Stromal cell of bone marrow (primary cell): Measurements from ENCODE around the gene ZNHIT2.

Experiments used
- DNase-seq: peaks from one replicate; pipeline ENCODE4 v3.0.0-alpha.2; 2012; ENCODE audit warnings: low read depth

ZNHIT2 gene

DNA sequence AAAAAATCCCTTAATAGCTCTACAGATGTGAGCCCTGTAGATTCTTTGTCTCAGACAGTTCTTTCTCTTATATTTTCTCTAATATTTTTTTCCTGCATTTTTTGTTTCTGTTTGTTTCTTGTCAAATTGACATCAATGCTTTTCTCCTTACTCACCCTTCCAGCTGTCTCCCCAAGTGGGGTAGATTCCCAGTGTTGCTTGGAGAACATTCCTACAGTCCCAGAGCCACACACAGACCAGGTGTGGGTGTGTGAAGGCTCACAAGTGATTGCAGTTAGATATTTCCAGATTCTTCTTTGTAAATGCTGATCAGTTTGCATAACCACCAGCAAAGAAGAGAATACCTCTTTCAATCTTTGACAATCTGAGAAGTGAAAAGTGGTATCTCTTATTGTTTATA is 14.0 kb downstream of the ZNHIT2 start:
- no peak for DNase-seq

DNA sequence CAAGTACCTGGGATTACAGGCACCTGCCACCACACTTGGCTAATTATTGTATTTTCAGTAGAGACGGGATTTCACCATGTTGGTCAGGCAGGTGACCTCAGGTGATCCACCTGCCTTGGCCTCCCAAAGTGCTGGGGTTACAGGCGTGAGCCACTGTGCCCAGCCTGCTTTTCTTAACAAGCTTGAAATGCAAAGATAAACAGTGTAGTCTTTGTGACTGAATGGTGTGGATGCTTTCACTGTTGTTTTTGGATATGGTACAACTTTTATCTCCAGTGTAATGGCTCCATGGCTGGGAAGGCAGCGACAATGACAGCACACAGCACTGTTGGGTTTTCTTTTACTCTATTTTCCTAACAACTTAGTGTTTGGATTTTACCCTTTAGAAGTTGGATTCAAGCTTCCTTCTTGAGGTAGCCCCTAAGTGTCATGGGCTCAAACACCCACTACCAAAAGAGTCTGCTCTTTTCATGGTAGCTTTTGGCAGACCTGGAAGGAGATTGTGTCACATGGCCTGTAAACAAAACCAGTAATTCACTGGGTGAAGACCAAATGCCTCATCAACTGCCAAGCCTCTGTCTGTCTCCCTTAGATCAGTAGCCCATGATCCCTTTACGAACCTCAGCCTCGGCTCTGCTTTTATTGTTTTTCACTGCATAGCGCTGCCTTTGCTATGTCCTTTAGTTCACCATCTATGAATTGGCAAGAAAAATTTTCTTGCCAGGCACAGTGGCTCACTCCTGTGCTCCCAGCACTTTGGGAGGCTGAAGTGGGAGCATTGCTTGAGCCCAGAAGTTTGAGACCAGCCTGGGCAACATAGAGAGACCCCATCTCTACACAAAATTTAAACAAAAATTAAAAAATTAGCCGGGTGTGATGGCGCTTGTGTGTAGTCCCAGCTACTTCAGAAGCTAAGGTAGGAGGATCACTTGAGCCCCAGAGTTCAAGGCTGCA is 15.1 kb downstream of the ZNHIT2 start:
- DNase-seq: no peak

DNA sequence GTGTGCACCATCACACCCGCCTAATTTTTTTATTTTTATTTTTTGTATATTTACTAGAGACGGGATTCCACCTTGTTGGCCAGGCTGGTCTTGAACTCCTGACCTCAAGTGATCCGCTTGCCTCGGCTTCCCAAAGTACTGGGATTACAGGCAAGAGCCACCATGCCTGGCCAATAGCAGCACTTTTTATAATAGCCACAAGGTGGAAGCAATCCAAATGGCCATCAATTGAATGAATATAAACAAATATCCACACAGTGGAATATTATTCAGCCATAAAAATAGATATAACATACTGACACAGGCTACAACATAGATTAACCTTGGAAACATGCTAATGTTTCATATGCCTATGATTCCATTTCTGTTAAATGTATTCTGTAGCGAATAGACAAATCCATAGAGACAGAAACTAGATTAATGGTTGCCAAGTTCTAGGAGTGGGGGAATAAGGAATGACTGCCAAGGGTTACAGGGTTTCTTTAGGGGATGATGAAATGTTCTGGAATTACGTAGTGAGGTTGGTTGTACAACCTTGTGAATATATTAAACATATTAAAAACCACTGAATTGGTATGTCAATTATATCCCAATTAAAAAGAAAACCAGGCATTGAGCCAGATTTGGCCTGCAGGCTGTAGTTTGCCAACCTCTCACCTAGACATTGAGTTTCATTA is 16.7 kb downstream of the ZNHIT2 start:
- DNase-seq: no peak

DNA sequence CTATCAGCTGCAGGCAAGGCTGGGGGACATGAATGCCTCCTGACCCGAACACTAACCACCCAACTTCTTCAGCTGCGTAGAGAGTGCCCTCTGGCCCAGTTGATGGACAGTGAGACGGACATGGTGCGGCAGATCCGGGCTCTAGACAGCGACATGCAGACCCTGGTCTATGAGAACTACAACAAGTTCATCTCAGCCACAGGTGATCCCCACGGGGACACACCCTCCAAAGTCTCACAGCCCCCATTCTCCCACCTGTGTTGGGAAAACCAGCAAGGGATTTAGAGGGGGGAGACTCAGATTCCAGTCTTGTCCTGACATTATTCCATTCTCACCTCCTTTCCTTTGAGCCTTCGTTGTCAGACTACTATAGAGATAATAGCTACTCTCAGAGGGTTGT is 20.6 kb downstream of the ZNHIT2 start:
- DNase-seq: no peak

DNA sequence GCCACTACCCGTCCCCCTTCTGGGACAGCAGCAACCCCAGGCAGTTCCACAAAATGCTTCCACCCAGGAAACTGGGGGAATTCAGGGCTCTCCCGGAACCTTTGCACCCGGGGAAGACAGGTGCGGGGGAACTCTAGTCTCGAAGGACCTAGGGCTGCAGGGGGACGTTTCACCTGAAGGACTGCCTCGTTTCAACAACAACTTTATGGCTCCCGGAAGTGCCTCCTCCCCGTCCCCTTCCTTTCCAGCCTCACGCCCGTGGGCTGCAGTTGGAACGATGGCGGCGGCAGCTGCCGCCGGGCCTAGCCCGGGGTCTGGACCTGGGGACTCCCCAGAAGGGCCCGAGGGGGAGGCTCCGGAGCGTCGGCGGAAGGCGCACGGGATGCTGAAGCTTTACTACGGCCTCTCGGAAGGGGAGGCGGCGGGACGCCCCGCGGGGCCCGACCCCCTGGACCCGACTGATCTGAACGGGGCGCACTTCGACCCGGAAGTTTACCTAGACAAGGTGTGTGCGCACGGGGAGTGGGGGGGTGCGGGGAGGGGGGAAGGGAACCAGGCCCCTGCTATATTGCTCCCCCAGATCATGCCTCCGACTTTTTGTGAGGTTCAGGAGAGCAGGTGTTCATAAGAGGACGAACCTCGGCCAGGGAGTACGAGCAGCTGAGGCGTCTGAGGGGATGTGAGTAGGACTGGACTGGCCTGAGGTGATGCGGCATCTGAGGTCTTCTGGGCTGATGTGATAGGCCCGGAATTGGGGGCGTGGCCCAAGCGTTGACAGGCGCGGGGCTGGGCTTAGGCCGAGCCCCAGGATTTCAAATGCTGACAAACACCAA is 21.3 kb downstream of the ZNHIT2 start, which contains the start of gene VPS51:
Gene VPS51, plus strand, starts transcription at position 241 of the 833 bp plus-strand sequence. Its CDS starts 37 bp downstream, at position 278.
- peak; percentile 78 for DNase-seq

DNA sequence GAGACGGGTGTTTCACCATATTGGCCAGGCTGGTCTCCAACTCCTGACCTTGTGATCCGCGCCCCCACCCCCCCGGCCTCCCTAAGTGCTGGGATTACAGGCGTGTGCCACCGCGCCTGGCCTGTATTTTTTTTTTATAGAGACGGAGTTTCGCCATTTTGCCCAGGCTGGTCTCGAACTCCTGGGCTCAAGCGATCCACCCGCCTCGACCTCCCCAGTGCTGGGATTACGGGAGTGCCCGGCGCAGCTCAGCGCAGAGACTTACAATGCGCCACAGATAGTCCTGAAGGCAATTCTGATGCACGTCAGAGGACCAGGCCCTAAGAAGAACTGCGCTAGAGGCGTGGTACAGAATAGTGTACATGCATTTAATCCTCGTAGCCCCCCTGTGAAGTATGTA is 22.1 kb downstream of the ZNHIT2 start:
- no peak for DNase-seq

DNA sequence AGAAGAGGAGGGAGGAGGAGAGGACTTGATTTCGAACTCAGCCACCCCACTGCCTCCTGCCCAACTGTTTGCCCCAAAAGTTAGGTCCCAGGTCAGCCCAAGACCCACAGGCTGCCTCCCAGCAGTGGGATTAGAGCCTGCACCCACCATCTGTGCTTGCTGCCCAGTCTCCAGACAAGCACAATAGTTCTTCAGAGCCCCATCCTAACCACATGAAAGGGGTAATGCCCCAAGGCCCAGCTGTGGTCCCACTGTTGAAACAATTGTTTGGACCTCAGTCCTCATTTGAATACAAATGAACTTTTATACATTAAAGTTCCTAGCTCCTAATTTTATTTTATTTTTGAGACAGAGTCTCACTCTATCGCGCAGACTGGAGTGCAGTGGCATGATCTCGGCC is 26.9 kb downstream of the ZNHIT2 start:
- no peak for DNase-seq

DNA sequence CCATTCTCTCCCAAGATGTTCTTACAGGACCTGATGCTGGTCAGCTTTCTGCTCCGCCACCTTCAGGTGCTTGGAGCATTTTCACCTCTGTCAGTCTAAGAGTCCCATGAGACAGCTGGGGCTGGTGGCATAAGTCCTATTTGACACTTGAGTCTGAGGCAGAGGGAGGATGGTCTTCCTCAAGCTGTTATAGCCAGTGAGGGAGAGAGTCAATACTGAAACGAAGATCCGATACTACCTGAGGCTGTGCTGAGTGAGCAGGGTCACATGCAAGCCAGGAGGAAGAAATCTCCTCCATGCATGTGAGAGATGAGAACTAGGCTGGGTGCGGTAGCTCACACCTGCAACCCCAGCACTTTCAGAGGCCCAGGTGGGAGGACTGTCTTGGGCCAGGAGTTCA is 27.9 kb downstream of the ZNHIT2 start:
- DNase-seq: no peak

DNA sequence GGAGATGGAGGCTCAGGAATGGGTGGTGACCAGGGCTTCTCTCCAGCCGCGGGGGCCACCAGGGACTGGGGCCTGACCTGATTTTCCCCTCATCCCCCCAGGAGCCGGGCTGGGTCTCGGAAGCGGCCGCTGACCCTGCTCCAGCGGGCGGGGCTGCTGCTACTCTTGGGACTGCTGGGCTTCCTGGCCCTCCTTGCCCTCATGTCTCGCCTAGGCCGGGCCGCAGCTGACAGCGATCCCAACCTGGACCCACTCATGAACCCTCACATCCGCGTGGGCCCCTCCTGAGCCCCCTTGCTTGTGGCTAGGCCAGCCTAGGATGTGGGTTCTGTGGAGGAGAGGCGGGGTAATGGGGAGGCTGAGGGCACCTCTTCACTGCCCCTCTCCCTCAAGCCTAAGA is 29.7 kb downstream of the ZNHIT2 start:
- DNase-seq: no peak

DNA sequence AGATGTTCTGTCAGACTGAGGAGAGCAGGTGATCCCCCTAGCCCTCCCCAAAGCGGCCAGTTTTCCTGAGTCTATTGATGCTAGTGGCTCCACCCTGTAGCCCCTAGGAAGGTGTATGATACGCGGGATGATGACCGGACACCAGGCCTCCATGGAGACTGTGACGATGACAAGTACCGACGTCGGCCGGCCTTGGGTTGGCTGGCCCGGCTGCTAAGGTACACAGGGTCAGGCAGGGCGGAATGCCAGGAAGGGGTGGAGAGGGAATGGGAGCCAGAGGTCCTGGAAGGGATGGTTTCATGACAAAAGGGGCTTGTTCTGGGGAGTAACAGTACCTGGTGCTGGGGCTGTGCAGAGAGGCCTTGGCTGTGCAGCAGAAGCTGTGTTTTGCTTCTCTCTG is 30.3 kb downstream of the ZNHIT2 start:
- DNase-seq: no peak

DNA sequence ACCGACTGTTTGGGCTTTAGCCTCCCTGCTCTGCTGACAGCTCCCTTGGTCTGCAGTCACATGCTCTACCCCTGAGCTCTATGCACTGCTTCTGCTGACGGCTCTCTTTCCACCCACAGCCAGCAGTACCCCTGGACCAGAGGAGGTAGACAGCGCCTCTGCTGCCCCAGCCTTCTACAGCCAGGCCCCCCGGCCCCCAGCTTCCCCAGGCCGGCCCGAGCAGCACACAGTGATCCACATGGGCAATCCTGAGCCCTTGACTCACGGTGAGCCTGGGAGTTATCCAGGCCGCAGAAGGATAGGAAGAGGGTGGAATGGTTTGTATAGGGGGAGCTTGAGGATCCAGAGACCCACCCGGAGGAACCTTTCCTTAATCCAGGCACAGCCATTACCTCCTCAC is 30.7 kb downstream of the ZNHIT2 start:
- no peak for DNase-seq

DNA sequence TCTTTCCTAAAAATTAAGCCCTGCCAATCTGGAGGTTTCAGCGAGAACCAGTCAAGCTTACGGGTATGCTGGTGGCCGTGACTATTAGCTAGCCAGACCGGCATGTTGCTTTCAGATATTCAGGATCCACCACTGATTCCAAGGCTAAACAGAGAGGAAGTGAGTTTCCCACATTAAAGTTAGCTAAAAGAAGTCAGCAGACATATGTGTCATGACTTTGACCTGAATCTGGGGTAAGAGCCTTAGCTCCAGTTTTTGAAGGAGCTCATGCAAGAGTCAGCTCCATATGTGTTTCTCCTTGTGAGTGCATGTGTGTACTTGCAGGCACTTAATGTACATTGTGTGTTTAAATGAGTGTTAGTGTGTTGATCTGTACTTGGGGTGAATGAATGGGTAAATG is 32.1 kb downstream of the ZNHIT2 start:
- DNase-seq: no peak

DNA sequence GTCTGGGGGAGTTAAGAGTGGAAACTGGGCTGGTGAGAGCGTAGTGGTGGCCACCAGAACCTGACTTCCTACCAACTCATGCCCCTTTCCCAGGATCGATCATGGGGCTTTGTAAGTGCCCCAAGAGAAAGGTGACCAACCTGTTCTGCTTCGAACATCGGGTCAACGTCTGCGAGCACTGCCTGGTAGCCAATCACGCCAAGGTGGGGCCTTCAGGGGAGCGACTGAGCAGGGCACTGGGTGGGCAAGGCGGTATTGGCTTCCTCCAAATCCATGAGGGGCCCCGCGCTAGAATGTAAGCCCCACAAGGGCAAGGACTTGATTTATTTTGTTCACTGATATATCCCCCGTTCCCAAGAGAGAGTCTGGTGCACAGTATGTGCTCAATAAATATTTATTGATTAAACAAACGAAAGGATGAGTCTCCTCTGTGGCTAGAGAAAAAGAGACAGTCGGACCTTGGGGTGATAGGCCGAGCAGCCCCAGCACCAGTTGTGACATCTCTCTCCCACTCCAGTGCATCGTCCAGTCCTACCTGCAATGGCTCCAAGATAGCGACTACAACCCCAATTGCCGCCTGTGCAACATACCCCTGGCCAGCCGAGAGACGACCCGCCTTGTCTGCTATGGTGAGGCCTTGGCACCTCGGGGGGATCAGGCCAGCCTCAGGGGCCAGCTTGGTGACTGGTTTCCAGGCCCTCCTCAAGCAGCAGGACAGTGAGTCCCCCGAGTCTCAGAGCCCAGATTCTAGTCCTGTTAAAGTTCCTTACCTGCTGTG is 32.7 kb downstream of the ZNHIT2 start:
- DNase-seq: no peak

DNA sequence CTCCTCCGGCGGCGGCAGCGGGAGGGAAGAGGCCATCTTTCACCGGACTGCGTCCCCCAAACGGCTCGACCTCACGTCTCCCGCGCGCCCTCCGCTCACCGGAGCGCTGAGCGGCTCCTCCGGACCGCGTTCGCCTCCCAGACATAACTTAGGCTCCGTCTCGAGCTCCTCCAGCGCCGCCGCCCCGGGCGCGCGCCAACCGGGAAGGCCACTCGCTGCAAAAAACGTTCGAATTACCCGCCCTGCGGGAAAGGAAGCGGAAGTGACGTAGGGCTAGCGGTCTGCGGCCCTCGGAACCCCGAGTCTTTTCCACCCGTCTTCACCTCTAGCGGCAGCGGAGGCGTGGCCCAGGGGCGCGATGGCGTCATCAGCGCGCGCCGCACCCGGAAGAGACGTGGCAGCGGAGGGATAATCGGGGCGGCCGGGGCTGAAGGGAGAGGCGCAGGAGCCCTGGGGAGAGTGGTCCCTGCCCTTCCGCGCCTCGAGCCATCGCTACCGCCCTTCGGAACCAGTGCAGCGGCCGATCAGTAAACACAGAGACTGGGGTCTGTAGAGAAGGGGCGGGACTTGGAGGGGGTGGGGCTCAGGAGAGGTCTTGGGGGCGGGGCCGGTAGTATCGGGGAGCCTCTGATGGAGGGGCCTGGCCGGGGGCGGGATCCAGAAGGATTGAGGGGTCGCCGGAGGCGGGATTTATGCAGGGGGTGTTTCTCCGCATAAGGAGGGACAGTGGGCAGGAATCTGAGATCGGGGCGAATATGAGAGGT is 33.5 kb downstream of the ZNHIT2 start, which contains the start of the genes CDCA5 and ZFPL1:
Gene CDCA5, minus strand, starts transcription at position 207 of the 764 bp plus-strand sequence. Its CDS starts 62 bp downstream, at position 145.
Gene ZFPL1, plus strand, starts transcription at position 389 of the 764 bp plus-strand sequence. CDS start 477 bp downstream, outside the sequence.
- DNase-seq: peak; percentile 91

DNA sequence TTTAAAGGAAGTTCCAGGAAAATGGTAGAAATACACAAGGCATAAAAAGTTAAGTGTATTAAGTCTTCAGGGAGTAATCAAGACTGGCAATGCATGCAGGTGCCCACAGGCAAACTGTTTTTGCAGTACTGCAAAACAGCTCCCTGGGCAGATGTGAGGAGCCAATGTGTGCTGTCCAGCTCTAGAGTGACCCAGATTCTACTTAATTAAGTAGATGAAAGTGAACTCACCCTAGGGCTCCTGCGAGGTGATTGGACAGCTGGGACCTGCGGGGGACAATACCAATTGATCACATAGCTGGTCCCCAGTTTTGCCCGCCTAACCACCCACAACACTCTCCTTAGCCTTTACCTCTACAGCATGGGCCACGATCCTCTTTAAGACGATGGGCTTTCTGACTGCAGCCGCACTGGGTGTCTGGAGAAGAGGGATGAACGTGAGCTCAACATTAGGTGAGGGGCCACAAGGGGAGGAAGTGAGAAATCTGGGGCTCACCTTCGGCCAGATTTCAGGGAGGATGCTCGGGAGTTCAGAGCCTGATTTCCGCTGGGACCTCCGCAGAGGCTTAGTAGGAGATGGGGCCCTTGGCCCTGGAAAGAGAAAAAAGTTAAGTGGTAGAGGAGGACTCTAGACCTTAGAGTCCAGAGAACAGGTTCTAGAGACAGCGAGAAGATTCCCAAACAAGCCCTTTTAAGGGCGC is 34.2 kb downstream of the ZNHIT2 start:
- no peak for DNase-seq

DNA sequence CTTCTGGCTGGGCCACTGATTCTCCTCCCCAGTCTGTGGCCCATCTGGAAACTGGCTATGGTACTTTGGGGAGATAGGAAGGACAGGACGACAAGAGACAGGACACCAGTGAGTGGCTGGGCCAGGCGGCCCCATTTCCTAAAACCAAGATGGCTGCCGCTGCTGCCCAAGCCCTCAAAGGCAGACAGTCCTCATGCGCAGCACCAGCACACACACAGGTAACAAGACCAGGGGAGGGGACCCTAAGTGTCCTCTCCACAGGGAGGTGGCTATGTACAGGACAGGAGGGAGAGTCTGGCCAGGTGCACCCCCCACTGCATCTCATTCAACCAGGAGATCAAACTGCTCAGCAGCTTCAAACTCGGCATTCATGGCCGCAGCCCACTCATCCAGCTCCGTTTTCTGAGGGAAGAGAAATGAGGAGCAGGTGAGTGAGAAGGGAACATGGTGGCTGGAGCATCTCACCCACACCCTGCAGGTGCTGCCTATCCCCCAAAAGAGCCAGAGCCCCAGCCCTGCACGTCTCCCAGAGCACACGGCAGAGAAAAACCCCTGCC is 38.6 kb downstream of the ZNHIT2 start:
- DNase-seq: no peak

DNA sequence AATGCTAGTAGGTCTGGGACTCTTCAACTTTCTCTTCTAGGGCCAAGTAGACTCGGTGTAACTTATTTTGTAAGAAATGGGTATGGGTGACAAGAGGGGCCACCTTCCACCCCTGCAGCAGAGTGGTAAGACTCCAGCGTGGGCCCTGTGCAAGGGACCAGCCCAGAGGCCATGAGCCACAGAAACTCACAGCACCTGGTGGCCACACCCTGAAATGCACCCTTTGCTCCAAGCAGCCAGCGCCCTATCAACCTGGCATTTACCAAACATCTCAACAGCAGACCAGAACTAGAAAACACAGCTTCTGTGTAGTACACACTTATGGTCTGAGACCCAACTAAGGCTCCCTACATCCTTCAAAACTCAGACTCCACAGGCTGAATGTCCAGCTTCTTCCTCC is 39.4 kb downstream of the ZNHIT2 start:
- DNase-seq: no peak

DNA sequence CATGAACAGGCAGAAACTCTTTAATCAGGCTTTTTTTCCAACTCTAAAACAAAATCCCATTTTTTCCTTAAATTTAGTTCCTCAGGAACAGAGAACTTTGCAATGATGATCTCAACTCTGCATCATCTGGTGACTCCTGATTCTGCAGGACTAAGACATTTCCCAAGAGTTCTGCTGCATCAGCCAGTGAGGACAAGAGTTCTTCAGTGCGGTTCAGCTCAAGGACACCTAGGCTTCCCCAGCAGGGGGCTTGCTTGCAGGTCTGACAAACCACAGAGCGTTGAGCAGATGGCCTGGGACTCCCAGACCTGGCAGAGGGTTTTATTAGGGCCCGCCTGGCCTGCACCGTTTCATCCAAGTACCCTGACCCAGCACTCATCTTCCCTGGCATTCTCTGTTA is 40.0 kb downstream of the ZNHIT2 start:
- no peak for DNase-seq

DNA sequence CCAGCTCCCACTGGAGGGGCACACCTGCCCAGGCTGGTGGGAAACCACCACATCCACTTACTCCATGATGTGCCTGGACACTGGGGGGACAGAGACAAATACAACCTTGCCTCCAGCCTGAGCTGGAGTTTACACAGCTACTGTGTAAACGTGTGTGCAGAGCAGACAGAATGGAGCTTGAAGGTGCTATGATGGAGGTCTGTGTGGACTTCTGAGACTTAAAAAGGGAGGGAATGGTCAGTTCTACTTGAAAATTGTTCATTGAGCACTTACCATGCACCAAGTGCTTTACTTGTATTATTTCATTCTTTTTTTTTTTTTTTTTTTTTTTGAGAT is 44.9 kb downstream of the ZNHIT2 start:
- no peak for DNase-seq
